Measurements from ENCODE around the gene PTPN21. TPM values are rescaled to one million over a fixed set of nuclear protein-coding genes. Genes with fewer than 3 reads are reported as not detected.

The PTPN21 gene
- total and polyA plus RNA-seq, 2 of the 13 experiments (the other 11 are each of a cell fraction or from before 2014, with no cell fraction given) = 2.0 to 3.7 TPM

- Histone ChIP-seq H3K27ac (ENCODE audit: extremely low read length, insufficient read depth, low read length) (no peak overlapping the region), H2AFZ (ENCODE audit: low read length) (no peak overlapping the region), H3K36me3 (replicated peaks in 1 of 2; ENCODE audit: control insufficient read depth in 1 of 2, insufficient read depth in 2 of 2, low read length in 2 of 2) (peaks cover 2 to 3% of the 10 kb centered on the region in 2 experiments; a peak in 1 of 5 replicates), H3K4me3 (replicated peaks in 1 of 3; ENCODE audit: insufficient read depth in 1 of 3, low read depth in 2 of 3, low read length in 3 of 3) (no peak overlapping the region), H3K79me2 (ENCODE audit: insufficient read depth, low read length) (no peaks in the 10 kb centered on the region), H3K9me3 (ENCODE audit: low read length) (no peaks in the 10 kb centered on the region), H3K4me2 (ENCODE audit: low read depth, low read length) (no peak overlapping the region), H3K4me1 (ENCODE audit: insufficient read depth, low read length) (no peaks in the 10 kb centered on the region), H3K27me3 (ENCODE audit: control insufficient read depth in 1 of 2, insufficient read depth in 2 of 2, low read length in 2 of 2) (no peaks in the 10 kb centered on the region), H3K9ac (ENCODE audit: insufficient read depth, low read depth, low read length) (no peak overlapping the region), H4K20me1 (ENCODE audit: insufficient read depth, low read length) (no peaks in the 10 kb centered on the region)
- DNase-seq (ENCODE audit: low spot score) (no peak), FAIRE-seq (no peak), ATAC-seq (no peak)
- ChIA-PET CTCF (ENCODE audit: low intra/inter-chr PET ratio, low total read pairs) (no interaction called here), POLR2A (no interaction called here)
- TF ChIP-seq MYNN (CRISPR knock-in tag; IDR thresholded peaks at IDR 0.05; ENCODE audit: low read depth) (no peak), TSC22D2 (CRISPR knock-in tag; IDR thresholded peaks at IDR 0.05; ENCODE audit: borderline replicate concordance) (no peak), HNRNPLL (IDR thresholded peaks at IDR 0.05; ENCODE audit: low read depth, low read length, poor library complexity, severe bottlenecking) (no peak)
- in situ Hi-C loops (cut with HindIII; ENCODE audit: extremely low pct_ligation_motif_present, low pct_unique_long_range_greater_than_20kb) = no loop called here
- BruUV-seq (replicated peaks) = no TSS peak
- intact Hi-C loops (cut with micrococcal nuclease; ENCODE audit: unreplicated experiment) = no loop called here
- WGBS (ENCODE audit: low lambda C conversion rate) = 96% methylated on average over 1 of the region's 1 CpG
These were observed 47.6 kb downstream of the PTPN21 start for GRCh38 chr14:88507208-88507607.

GRCh38 chr14:88505621-88506020 lies 49.2 kb downstream of the PTPN21 start:
- in situ Hi-C loops (cut with HindIII; ENCODE audit: extremely low pct_ligation_motif_present, low pct_unique_long_range_greater_than_20kb) = no loop called here
- no peaks in the 10 kb centered on the region for H3K9me3 ChIP-seq (ENCODE audit: low read length)
- DNase-seq (ENCODE audit: low spot score) = no peak
- no peaks in the 10 kb centered on the region for H3K4me1 ChIP-seq (ENCODE audit: insufficient read depth, low read length)
- ChIA-PET CTCF (ENCODE audit: low intra/inter-chr PET ratio, low total read pairs) (no interaction called here), POLR2A (no interaction called here)
- H3K27me3 ChIP-seq (ENCODE audit: control insufficient read depth in 1 of 2, insufficient read depth in 2 of 2, low read length in 2 of 2) = no peaks in the 10 kb centered on the region
- no peaks in the 10 kb centered on the region for H4K20me1 ChIP-seq (ENCODE audit: insufficient read depth, low read length)
- intact Hi-C loops (cut with micrococcal nuclease; ENCODE audit: unreplicated experiment) = no loop called here
- no peak overlapping the region for H2AFZ ChIP-seq (ENCODE audit: low read length)
- ATAC-seq = no peak
- H3K9ac ChIP-seq (ENCODE audit: insufficient read depth, low read depth, low read length) = no peak overlapping the region
- TF ChIP-seq MAFF (IDR thresholded peaks at IDR 0.05; ENCODE audit: low read depth, low read length) = peak; percentile 52; the same call in 1 of the 2 replicates
- TF ChIP-seq ZSCAN29 (CRISPR knock-in tag; conservative IDR thresholded peaks at IDR 0.05) = no peak
- peak; percentile 49 to 70; a peak in 3 of 4 replicates for TF ChIP-seq MAFK (conservative IDR thresholded peaks at IDR 0.05 in 1 of 2, IDR thresholded peaks at IDR 0.05 in 1 of 2; ENCODE audit: low read length in 2 of 2)
- no peak overlapping the region for H3K4me2 ChIP-seq (ENCODE audit: low read depth, low read length)
- no peaks in the 10 kb centered on the region for H3K79me2 ChIP-seq (ENCODE audit: insufficient read depth, low read length)
- FAIRE-seq = no peak
- no peak overlapping the region for H3K4me3 ChIP-seq (replicated peaks in 1 of 3; ENCODE audit: insufficient read depth in 1 of 3, low read depth in 2 of 3, low read length in 3 of 3)
- no peak overlapping the region for H3K27ac ChIP-seq (ENCODE audit: extremely low read length, insufficient read depth, low read length)
- peaks cover 3 to 6% of the 10 kb centered on the region in 2 experiments; a peak in 2 of 5 replicates for H3K36me3 ChIP-seq (replicated peaks in 1 of 2; ENCODE audit: control insufficient read depth in 1 of 2, insufficient read depth in 2 of 2, low read length in 2 of 2)
- BruUV-seq (replicated peaks) = no TSS peak
